ENCODE results near the gene MMP17. TPM values are rescaled to one million over a fixed set of nuclear protein-coding genes. Genes with fewer than 3 reads are reported as not detected.

The MMP17 gene
- total RNA-seq, 1 donor = 8.6 TPM

DNA sequence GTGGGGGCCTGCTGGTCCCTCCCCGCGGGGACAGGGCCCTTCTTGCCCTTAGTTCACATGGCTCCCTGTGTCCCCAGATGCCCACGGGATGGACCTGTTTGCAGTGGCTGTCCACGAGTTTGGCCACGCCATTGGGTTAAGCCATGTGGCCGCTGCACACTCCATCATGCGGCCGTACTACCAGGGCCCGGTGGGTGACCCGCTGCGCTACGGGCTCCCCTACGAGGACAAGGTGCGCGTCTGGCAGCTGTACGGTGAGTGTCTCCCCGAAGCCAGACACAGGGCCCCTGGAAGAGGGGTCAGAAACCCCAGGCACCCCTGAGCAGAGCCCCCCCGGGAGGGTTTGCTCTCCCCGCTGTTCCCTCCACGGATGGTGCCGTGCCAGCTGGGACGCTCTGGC is 13.4 kb downstream of the MMP17 start:
- TF ChIP-seq CTCF (IDR thresholded peaks at IDR 0.05; ENCODE audit: insufficient read depth, low read depth, low read length) = no peak
- H3K4me3 ChIP-seq (ENCODE audit: low read depth, low read length) = no peak overlapping the region
- no peak for DNase-seq (ENCODE audit: low read depth)

DNA sequence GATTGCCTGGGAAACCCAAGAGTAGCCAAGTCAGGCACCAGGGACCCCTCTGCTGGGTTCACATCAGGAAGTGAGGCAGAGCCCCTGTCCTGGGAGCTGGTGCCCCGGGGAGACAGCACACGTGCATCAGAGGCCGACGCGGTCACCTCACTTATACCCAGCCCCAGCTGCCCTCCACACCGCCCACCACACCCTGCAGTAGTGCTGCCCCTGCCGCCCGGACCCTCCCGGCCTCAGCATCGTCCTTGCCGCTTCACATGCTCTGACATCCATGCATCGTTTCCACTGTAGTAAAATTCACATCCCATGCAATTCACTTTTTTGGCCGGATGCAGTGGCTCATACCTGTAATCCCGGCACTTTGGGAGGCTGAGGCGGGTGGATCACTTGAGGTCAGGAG is 14.0 kb downstream of the MMP17 start:
- no peak overlapping the region for H3K4me3 ChIP-seq (ENCODE audit: low read depth, low read length)
- no peak for DNase-seq (ENCODE audit: low read depth)
- no peak for TF ChIP-seq CTCF (IDR thresholded peaks at IDR 0.05; ENCODE audit: insufficient read depth, low read depth, low read length)

DNA sequence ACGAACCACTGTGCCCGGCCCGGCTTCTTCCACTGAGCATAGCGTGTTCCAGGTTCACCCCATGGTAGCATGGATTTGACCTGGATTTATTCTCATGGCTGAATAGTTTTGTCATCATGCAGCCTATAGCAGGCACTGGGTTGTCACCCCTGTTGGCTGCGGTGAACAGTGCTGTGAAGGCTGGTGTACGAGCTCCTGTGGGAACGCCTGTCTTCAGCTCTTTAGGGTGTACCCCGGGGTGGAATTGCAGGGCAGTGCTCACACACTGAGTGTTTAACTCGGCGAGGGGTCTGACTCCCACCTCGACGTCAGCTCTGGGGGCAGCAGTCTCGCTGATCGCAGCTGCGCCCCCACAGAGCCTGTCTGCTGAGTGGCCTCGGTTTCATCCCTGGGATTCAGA is 15.3 kb downstream of the MMP17 start:
- H3K4me3 ChIP-seq (ENCODE audit: low read depth, low read length) = no peak overlapping the region

GRCh38 chr12:131844140-131844539 is 15.9 kb downstream of the MMP17 start:
- no peak for TF ChIP-seq CTCF (IDR thresholded peaks at IDR 0.05; ENCODE audit: insufficient read depth, low read depth, low read length)
- H3K4me3 ChIP-seq (ENCODE audit: low read depth, low read length) = no peak overlapping the region
- DNase-seq (ENCODE audit: low read depth) = no peak

More for the DNA sequence above, 15.3 kb downstream of the MMP17 start:
- DNase-seq (ENCODE audit: low read depth) = no peak
- no peak for TF ChIP-seq CTCF (IDR thresholded peaks at IDR 0.05; ENCODE audit: insufficient read depth, low read depth, low read length)

DNA sequence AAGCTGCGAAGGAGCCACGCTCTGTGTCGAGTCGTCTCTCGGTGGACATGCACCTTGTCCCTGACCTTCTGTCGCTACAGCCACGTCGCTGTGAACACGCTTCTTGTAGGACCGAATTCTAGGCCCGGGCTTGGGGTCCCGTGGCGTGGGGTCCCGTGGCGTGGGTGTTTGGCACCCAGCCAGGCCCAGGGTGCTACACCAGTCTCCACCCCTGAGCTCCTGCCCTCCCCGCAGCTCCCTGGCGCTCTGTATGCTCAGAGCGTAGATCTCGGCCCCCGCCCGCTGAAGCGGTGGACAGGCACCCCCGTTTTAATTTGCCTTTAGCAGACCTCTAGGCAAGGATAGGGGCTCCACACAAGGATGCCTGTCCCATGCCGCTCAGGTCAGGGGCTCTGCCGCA is 16.5 kb downstream of the MMP17 start:
- no peak for TF ChIP-seq CTCF (IDR thresholded peaks at IDR 0.05; ENCODE audit: insufficient read depth, low read depth, low read length)
- no peak overlapping the region for H3K4me3 ChIP-seq (ENCODE audit: low read depth, low read length)

DNA sequence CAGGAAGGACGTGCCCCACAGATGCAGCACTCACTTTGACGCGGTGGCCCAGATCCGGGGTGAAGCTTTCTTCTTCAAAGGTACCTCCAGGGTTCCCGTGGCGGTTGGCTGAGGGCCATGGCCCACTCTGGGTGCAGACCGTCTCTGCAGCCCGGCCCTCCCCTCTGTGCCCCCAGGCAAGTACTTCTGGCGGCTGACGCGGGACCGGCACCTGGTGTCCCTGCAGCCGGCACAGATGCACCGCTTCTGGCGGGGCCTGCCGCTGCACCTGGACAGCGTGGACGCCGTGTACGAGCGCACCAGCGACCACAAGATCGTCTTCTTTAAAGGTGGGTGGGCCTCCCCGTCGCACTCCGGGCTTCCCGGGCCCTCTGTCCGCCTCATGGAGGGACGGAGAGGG is 16.9 kb downstream of the MMP17 start:
- DNase-seq (ENCODE audit: low read depth) = no peak
- TF ChIP-seq CTCF (IDR thresholded peaks at IDR 0.05; ENCODE audit: insufficient read depth, low read depth, low read length) = no peak
- no peak overlapping the region for H3K4me3 ChIP-seq (ENCODE audit: low read depth, low read length)

More for the DNA sequence above, 16.5 kb downstream of the MMP17 start:
- DNase-seq (ENCODE audit: low read depth) = no peak

- H3K4me3 ChIP-seq (ENCODE audit: low read depth, low read length) = no peak overlapping the region
- no peak for DNase-seq (ENCODE audit: low read depth)
- TF ChIP-seq CTCF (IDR thresholded peaks at IDR 0.05; ENCODE audit: insufficient read depth, low read depth, low read length) = no peak
Measured at GRCh38 chr12:131847456-131847855, 19.3 kb downstream of the MMP17 start.
